ENCODE data around the gene TVP23C.

Gene TVP23C

GRCh38 chr17:15465045-15465701 lies 98.1 kb downstream of the TVP23C start:
- no peak for DNase-seq (ENCODE audit: low read depth, low spot score)

- peak; percentile 45 for DNase-seq (ENCODE audit: low read depth, low spot score)
Measured at GRCh38 chr17:15464231-15464985, 98.9 kb downstream of the TVP23C start.

- DNase-seq (ENCODE audit: low read depth, low spot score), result peak; percentile 93
Measured at GRCh38 chr17:15462976-15463772, 100.1 kb downstream of the TVP23C start.

- no peak for DNase-seq (ENCODE audit: low read depth, low spot score)
Measured at GRCh38 chr17:15457723-15458094, 105.6 kb downstream of the TVP23C start.

- DNase-seq (ENCODE audit: low read depth, low spot score), result peak; percentile 97
Measured at GRCh38 chr17:15456972-15457722, 106.1 kb downstream of the TVP23C start.

GRCh38 chr17:15456496-15456895 lies 106.8 kb downstream of the TVP23C start:
- no peak for DNase-seq (ENCODE audit: low read depth, low spot score)

GRCh38 chr17:15454346-15454745 lies 108.9 kb downstream of the TVP23C start:
- DNase-seq (ENCODE audit: low read depth, low spot score), result no peak

GRCh38 chr17:15453782-15454181 lies 109.5 kb downstream of the TVP23C start:
- no peak for DNase-seq (ENCODE audit: low read depth, low spot score)

- peak; percentile 59 for DNase-seq (ENCODE audit: low read depth, low spot score)
Measured at GRCh38 chr17:15453246-15453645, 110.0 kb downstream of the TVP23C start.

GRCh38 chr17:15452746-15453145 lies 110.5 kb downstream of the TVP23C start:
- DNase-seq (ENCODE audit: low read depth, low spot score), result peak; percentile 49
